Measurements from ENCODE around the gene PLCL1. TPM values are rescaled to one million over a fixed set of nuclear protein-coding genes. Genes with fewer than 3 reads are reported as not detected.
A peak's percentile ranks its signal among the peaks of the same experiment; 100 is the strongest.
"Not testable (repeated sequence)": the region's sequence is repeated elsewhere in the genome, so short reads cannot be mapped to it uniquely, and the experiment has no call there.

PLCL1 gene
- total RNA-seq, 1 experiment from 2014 or later = not detected

DNA sequence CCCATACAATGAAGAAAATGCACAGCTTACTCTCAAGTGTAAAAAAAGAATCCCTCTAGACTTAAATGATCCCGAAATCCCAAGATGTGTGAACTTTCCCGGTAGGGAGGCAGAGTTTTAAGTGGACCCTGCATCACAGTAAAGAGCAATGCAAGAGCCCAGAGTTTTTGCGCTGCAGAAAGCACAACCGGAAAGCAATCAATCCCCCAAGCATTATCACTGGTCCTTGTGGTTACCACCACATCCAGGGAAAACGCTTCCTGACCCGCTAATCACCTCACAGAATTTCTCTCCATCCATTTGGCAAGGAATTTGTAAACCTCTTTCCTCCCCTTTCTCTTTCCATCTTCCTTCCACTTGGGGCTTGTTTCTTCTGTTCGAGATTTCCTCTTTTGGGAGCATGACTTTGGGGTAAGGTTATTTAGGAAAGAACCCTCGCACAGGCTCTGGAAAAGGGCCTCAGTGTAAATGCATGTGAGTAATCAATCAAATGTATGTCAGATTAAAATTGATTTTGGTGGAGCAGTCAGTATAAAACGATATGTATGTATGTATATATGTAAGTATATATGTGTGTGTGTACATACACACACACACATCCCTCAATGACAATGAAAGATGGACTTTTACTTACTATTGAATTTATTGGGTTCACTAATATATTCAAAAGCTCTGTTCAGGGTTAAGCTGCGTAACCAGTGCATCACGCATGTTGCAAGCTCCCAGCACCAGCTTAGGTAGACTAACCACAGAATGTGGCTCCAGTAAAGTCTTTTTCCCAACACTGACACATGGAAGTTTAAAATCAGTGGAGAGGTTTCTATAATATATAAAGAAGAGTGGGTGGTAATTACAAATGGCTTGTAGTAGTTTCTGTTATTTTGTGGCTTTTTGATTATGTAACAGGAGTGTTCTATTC is 1.6 kb downstream of the PLCL1 start:
- in situ Hi-C loops (cut with HindIII; ENCODE audit: low sequenced_read_pairs) = no loop called here

DNA sequence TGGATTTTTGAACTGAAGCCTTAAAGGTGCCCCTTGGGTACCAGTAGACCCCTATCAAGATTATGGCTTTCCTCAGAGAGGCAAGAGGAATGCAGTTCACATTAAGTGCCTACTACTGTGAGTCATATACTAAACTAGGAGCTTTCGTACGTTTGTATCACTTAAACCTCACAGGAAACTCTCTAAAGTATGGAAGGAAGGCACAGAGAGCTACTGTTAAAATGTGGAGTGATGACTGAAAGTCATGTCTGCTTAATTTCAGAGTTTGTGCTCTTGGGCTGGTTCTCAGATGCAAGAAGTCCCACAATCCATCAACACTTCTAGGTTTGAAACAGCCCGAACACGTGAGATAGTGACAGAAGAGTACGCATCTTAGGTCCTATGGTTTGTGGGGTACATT is 4.7 kb downstream of the PLCL1 start:
- in situ Hi-C loops (cut with HindIII; ENCODE audit: low sequenced_read_pairs) = no loop called here
- peak; percentile 27 for DNase-seq (ENCODE audit: low spot score)

More for the DNA sequence above, 1.6 kb downstream of the PLCL1 start:
- peak; percentile 50 for DNase-seq (ENCODE audit: low spot score)

DNA sequence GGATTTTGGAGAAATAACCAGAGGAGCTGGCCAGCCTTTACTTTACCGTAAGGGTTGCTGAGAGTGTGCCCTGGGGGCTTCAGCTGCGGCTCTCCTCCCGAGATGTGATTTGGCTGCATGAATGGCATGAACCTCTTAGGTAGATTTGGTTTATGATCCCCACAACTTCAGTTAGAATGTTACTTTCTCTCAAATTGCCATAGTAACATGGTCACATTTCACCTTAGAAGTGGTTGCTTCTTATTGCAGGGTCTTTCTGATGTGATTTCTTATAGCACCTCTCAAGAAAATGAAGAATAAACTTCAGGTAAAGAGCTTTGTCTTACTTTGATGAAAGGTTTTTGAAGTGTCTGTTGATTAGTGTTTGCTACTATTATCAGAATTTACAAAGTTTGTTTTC is 5.6 kb downstream of the PLCL1 start:
- in situ Hi-C loops (cut with HindIII; ENCODE audit: low sequenced_read_pairs) = no loop called here
- peak; percentile 7 for DNase-seq (ENCODE audit: low spot score)

DNA sequence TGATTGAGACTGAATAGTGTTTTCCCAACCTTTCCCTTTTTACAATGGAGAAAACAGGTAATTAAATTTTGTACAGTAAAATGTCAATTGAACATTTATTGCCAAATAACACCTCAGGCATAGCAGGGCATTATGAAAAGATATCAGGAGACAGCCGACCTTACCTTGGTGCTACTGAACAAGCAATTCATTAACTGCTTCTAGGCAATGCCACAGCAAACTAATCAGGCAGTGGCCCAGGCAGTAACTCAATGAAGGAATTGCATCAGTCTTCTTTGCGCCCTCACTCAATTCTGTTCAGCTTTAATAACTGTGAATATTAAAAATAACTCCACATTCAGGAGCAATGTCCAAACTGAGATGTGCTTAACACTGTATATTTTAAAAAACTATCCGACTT is 6.1 kb downstream of the PLCL1 start:
- DNase-seq (ENCODE audit: low spot score) = peak; percentile 7
- in situ Hi-C loops (cut with HindIII; ENCODE audit: low sequenced_read_pairs) = no loop called here

DNA sequence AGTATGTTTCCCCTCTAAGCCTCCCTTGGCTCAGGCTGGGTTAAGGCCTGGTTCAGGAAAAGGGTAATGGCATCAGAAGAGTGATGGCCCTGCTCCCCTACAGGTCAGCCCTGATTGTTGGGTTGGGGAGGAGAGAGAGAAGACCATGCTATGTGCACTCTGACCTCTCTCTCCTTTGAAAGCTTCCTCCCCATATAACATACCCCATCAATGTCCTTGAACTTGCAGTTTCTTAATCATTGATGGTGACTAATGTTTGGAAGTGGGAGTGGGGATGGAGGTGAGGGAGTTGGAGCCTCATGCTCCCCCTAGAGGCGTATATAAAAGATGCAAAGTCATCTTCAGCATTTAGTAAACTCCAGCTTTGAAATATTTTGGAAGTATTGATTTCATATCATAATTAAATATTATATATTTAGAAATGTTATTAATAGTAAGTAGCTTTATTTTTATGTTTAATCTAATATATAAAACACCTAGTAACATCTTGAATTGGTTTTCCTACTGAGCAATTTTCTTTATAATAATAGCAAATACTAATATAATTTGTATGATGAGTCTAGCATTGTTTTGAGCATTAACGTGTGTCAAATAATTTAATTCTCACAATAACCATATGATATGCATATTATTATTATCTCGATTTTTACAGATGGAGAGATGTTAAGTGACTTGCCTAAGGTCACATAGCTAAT is 8.8 kb downstream of the PLCL1 start:
- DNase-seq (ENCODE audit: low spot score) = no peak
- in situ Hi-C loops (cut with HindIII; ENCODE audit: low sequenced_read_pairs) = no loop called here

DNA sequence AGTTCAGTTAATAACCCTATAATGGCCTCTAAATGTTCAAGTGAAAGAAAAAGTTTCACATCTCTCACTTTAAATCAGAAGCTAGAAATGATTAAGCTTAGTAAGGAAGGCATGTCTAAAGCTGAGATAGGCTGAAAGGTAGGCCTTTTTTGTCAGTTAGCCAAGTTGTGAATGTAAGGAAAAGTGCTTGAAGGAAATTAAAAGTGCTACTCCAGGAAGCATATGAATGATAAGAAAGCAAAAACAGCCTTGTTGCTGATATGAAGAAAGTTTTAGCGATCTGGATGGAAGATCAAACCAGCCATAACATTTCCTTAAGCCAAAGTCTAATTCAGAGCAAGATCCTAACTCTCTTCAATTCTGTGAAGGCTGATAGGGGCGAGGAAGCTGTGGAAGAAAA is 10.1 kb downstream of the PLCL1 start:
- in situ Hi-C loops (cut with HindIII; ENCODE audit: low sequenced_read_pairs) = no loop called here
- no peak for DNase-seq (ENCODE audit: low spot score)

DNA sequence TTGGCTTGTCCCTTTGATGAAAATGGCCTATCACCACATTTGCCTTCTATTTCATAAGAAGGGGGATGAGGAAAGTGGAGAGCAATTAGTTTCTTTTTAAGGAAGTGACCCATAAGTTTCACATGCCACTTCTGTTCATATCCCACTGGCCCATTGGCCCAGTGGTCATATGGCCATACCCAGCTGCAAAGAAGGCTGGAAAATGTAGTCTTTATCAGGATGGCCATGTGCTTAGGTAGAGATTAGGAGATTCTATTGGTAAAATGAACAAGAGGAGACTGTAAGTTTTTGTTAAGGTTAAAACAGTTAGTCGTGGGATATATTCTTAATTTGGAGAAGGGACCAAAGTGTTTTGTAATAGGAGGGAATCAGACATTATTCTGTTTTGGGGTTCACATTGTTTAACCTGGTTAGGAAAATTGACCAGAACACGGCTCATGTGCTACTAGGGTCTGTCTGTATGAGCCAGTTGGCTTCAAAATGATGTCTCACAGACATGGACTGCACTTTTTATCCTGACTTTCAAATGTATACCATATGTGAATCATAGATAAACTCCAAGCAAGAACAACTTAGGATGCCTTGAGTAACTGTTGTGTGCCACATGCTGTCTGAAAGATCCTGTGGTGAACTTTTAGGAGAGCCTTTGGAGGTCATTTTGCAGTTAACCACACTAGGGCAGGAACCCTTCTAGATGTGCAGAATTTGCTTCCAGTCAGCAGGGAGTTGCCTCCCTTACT is 17.3 kb downstream of the PLCL1 start:
- DNase-seq (ENCODE audit: low spot score) = no peak
- in situ Hi-C loops (cut with HindIII; ENCODE audit: low sequenced_read_pairs) = no loop called here

DNA sequence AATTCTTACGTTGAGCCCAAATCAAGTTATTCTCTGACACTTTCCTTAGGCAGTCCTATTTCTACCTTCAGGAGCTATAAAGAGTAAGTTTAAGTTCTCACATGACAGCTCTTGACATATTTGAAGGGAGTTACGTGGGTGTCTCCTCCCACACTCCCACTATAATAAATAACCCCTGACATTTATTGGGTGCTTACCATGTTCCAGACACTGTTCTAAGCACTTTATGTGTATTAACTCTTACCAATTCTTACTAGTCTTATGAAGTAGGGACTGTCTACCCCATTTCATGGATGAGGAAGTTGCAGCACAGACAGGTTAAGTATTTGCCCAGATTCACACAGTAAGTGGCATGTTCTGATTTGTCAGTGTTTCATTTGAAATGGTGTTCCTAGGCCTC is 17.9 kb downstream of the PLCL1 start:
- in situ Hi-C loops (cut with HindIII; ENCODE audit: low sequenced_read_pairs) = no loop called here
- DNase-seq (ENCODE audit: low spot score) = no peak

DNA sequence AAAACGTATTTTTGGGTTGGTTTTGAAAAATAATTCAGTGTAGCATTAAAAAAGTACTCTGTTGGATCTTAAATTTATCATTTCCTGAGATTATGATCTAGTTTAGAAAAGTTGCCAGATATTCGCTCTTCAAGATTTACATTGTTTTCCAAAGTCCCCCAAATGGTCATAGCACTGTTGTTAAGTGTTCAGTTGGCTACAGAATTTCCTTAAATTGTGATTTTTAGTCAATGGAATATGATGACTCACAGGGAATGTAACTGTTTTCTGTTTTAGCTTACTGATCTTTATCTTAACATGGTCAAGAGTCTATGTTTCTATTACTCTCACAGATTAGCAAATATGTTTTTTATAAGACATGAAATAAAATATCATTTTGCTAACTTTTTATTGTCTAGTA is 23.2 kb downstream of the PLCL1 start:
- DNase-seq (ENCODE audit: low spot score) = no peak
- in situ Hi-C loops (cut with HindIII; ENCODE audit: low sequenced_read_pairs) = no loop called here

DNA sequence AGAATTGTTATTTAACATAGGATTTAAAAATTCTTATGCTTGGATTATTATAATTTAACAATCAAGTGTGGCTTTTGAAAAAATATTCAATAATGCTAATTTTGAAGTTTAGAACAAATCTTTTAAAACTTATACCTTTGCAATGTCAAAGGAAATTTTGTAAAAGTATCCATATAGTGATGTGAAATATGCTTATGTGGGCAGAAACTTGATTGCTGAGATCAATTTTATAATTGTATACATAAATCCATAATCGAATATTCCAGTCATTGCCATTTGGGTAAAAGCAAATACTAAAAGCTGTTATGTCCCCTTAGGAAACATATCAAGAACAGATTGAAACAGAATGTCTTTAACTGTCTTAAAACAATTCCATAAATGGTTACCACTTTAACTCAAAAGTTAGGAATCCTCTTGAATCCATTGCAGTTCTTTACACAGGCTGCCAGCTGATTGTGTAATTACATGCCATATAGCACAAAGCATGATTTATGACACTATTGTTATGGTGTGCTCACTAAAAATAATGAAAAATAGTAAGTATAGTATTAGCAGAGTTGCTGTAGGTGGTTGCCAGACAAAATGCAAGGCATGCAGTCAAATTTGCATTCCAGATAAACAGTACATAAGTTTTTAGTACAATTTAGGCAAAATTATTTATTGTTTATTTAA is 24.2 kb downstream of the PLCL1 start:
- in situ Hi-C loops (cut with HindIII; ENCODE audit: low sequenced_read_pairs) = no loop called here
- DNase-seq (ENCODE audit: low spot score) = no peak

DNA sequence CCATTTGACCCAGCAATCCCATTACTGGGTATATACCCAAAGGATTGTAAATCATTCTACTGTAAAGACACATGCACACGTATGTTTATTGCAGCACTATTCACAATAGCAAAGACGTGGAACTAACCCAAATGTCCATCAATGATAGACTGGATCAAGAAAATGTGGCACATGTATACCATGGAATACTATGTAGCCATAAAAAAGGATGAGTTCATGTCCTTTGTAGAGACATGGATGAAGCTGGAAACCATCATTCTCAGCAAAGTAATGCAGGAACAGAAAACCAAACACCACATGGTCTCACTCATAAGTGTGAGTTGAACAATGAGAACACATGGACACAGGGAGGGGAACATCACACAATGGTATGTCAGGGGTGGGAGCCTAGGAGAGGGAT is 30.4 kb downstream of the PLCL1 start:
- not testable (repeated sequence) for DNase-seq (ENCODE audit: low spot score)

DNA sequence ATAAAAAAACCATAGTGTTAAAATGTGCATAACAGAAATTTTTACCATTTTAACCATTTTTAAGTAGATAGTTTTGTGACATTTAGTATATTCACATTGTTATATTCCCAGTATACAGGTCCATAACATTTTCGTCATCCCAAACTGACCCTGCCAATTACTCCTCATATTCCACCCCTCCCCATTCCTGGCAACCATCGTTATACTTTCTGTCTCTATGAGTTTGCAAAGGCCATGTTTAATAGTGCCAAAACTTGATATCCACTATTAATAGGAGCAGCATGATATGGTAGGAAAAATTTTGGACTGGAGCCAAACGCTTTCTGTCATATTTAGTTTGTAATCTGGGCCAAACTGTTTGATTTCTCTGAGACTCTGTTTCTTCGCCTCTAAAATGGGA is 30.9 kb downstream of the PLCL1 start:
- in situ Hi-C loops (cut with HindIII; ENCODE audit: low sequenced_read_pairs) = no loop called here
- no peak for DNase-seq (ENCODE audit: low spot score)

More for the DNA sequence above, 30.4 kb downstream of the PLCL1 start:
- in situ Hi-C loops (cut with HindIII; ENCODE audit: low sequenced_read_pairs) = not testable (repeated sequence)

DNA sequence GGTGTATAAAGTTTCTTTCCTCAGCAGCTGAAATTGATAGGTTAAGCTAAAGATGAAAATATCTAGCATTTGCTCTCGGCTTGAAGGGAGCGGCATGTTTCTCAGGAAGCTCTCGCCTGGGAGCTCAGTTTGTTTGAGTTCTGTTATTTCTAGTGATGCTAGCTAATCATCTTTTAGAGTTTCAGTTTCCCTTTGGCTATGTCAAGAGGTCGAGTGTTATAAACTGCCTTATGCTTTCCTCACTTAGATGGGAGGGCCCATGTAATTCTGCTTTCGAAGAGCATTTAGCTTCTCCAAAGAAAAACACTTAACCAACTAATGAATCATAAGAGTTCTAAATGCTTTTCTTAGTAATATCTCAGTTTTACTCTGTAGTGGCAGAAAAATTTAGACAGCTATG is 33.6 kb downstream of the PLCL1 start:
- in situ Hi-C loops (cut with HindIII; ENCODE audit: low sequenced_read_pairs) = no loop called here

DNA sequence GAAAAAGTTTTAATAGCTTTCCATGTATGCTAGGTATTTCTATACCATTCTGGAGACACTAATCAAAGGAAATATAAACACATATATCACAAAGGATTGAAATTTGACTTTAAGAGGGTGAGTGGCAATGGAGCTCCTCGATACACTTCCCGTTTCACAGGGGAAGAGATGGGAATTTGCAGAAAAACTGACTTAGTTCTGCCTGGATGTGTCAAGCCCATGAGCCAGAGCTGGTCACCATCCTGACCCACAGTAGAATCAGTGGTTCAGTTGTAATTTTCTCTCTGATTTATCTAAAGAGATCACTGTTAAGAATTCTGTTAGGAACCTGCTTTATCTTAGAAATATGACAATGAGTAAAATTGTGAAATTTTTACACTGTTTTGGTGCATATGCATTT is 34.2 kb downstream of the PLCL1 start:
- in situ Hi-C loops (cut with HindIII; ENCODE audit: low sequenced_read_pairs) = no loop called here
- DNase-seq (ENCODE audit: low spot score) = no peak

More for the DNA sequence above, 33.6 kb downstream of the PLCL1 start:
- DNase-seq (ENCODE audit: low spot score) = no peak

DNA sequence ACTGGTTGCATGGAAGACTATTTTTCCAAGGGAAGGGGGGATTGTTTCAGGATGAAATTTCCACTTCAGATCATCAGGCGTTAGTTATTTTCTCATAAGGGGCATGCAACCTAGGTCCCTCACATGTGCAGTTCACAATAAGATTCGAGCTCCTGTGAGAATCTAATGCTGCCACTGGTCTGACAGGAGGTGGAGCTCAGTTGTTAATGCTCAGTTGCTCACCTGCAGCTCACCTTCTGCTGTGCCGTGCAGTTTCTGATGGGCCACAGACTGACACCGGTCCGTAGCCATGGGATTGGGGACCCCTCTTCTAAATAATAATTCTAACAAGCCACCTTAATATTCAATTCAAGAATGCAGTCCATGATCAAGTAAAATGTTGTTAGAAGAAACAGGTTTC is 34.9 kb downstream of the PLCL1 start:
- DNase-seq (ENCODE audit: low spot score) = peak; percentile 35
- in situ Hi-C loops (cut with HindIII; ENCODE audit: low sequenced_read_pairs) = no loop called here

DNA sequence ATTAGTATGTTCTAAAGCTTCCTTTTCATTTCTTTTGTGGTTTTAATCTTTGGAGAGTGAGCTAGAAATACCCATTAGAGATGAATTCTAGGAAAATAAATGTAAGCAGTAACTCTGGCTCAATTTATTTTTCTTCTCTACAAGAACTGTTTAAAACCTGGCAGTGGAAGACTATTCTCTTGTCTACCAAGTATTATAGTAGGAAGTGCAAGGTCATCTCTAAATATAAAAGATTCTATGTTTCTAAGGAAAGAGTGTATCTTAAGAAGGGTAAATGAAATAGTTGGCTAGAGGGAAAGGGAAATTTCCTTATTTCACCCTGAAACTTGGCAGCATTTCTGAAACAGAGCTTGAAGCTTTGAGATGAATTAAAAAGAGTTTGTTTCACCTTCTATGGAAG is 35.5 kb downstream of the PLCL1 start:
- DNase-seq (ENCODE audit: low spot score) = no peak

DNA sequence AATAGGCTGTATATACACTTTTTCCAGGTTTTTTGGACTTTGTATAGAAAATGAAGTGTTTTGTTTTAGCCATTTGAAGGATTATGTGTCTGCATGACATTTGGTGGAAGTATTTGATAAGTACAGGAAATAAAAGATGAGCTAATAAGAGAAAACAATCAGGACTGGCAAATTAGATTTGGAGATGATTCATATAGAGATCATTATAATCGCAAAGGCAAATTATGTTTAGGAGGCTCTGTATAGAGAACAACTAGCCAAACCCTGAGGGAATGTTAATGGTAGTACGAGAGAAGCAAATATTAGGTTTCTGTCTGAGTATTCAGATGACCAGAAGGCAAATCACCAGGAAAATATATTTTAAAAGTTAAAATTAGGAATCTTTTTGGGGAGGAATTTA is 41.7 kb downstream of the PLCL1 start:
- no peak for DNase-seq (ENCODE audit: low spot score)
- in situ Hi-C loops (cut with HindIII; ENCODE audit: low sequenced_read_pairs) = no loop called here

More for the DNA sequence above, 35.5 kb downstream of the PLCL1 start:
- in situ Hi-C loops (cut with HindIII; ENCODE audit: low sequenced_read_pairs) = no loop called here

DNA sequence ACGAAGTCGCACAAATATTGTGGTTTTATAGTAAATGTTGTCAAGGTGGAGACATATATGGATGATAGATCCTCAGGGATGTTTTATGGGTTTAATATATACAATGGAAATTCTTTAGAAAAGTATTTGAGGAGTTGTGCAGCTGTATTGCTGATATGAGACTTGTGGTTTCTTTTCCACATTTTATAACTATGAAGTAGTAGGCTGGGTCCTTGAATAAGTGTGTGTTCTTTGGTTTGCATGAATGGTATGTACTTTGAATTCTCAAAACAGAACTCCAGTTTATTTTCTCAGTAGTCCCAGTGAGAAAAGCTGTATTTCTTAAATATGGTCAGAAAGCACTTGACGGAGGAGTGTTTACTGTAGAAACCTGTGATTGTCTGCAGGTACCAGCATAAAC is 42.4 kb downstream of the PLCL1 start:
- no peak for DNase-seq (ENCODE audit: low spot score)
- in situ Hi-C loops (cut with HindIII; ENCODE audit: low sequenced_read_pairs) = no loop called here

DNA sequence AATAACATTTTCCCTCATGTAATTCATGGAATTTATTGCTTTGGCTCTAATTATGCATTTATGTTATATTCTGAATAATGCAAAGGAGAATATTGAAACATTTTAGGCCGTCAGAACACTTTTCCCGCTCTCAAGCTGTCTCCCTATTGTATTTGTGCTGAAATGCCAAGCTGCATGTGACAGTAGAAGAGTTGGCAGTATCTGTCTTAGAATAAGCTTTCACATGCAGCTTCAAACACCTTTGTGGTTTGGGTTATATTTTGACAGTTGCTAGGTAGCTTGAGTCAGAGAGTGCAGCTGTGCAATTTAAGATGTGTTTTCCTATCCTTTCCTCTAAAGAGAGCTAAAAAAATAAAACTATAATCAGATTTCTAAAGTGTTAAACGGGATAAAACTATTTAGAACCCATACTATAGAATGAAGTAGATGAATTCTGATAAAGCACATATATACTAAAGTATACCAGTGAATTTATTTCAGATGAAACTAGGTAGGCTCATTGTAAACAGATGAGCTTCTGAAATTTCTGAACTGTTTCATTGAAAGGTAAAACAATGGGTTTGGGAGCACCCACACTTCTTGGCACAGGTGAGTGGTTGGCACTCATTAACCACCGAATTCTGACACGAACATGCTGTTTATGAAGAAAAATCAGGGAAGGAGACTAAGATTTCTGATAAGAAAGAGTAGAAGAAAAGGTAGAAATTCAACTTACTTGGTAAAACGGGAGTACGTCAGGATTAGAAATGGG is 43.4 kb downstream of the PLCL1 start:
- no peak for DNase-seq (ENCODE audit: low spot score)
- in situ Hi-C loops (cut with HindIII; ENCODE audit: low sequenced_read_pairs) = no loop called here
